GM21737 (cell line): ENCODE results near the gene C3orf18.

ENCODE experiments used
- ATAC-seq: cut with Tn5 transposase; IDR thresholded peaks from one replicate; pipeline ENCODE4 v1.9.1; 2021; ENCODE audit warnings: mild to moderate bottlenecking, moderate library complexity; ENCODE audit not compliant: unreplicated experiment

C3orf18 gene

GRCh38 chr3:50604110-50604621 lies 36.6 kb upstream of the C3orf18 start:
- no peak for ATAC-seq

- no peak for ATAC-seq
Measured at GRCh38 chr3:50603261-50604109, 35.9 kb upstream of the C3orf18 start.

- no peak for ATAC-seq
Measured at GRCh38 chr3:50602595-50603191, 35.1 kb upstream of the C3orf18 start.

- ATAC-seq, result peak; percentile 69
Measured at GRCh38 chr3:50600841-50601591, 33.5 kb upstream of the C3orf18 start.

- no peak for ATAC-seq
Measured at GRCh38 chr3:50600141-50600753, 32.7 kb upstream of the C3orf18 start.

- no peak for ATAC-seq
Measured at GRCh38 chr3:50599716-50600118, 32.2 kb upstream of the C3orf18 start.

- ATAC-seq, result no peak
Measured at GRCh38 chr3:50599115-50599715, 31.7 kb upstream of the C3orf18 start.

- ATAC-seq, result no peak
Measured at GRCh38 chr3:50594253-50594785, 26.8 kb upstream of the C3orf18 start.

GRCh38 chr3:50592568-50592967 lies 25.0 kb upstream of the C3orf18 start:
- ATAC-seq, result no peak

GRCh38 chr3:50591196-50591741 lies 23.7 kb upstream of the C3orf18 start:
- peak; percentile 6 for ATAC-seq

GRCh38 chr3:50588759-50589433 lies 21.3 kb upstream of the C3orf18 start:
- ATAC-seq, result no peak

- no peak for ATAC-seq
Measured at GRCh38 chr3:50587806-50588758, 20.5 kb upstream of the C3orf18 start.

- ATAC-seq, result no peak
Measured at GRCh38 chr3:50587373-50587772, 19.8 kb upstream of the C3orf18 start.

GRCh38 chr3:50586763-50587070 lies 19.2 kb upstream of the C3orf18 start:
- no peak for ATAC-seq

GRCh38 chr3:50585919-50586762 lies 18.6 kb upstream of the C3orf18 start:
- no peak for ATAC-seq

- no peak for ATAC-seq
Measured at GRCh38 chr3:50584391-50584790, 16.8 kb upstream of the C3orf18 start.

- no peak for ATAC-seq
Measured at GRCh38 chr3:50583897-50584296, 16.4 kb upstream of the C3orf18 start.

GRCh38 chr3:50582083-50582482 lies 14.5 kb upstream of the C3orf18 start:
- no peak for ATAC-seq
